DMS153 (cell line): Measurements from ENCODE around the gene HIF3A.

ENCODE experiments used
- DNase-seq: peaks from one replicate; lab custom pipeline; 2025; lab: John Stamatoyannopoulos, UW

Gene HIF3A

DNA sequence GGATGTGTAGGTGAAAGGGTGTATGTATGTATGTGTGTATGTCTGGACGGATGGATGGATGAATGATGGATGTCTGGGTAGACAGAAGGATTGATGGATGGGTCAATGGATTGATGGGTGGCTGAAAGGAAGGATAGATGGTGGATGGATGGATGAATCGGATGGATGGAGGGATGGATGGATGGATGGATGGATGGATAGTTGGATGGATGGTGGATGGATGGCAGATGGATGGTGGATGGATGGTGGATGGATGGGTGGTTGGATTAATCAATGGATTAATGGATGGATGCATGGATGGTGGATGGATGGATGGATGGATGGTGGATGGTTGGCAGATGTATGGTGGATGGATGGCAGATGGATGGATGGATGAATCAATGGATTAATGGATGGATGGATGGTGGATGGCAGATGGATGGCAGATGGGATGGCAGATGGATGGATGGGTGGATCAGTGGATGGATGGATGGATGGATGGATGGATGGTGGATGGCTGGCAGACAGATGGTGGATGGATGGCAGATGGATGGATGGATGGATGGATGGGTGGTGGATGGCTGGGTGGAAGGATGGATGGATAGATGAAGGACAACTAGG is 33.6 kb downstream of the HIF3A start:
- DNase-seq: no peak

DNA sequence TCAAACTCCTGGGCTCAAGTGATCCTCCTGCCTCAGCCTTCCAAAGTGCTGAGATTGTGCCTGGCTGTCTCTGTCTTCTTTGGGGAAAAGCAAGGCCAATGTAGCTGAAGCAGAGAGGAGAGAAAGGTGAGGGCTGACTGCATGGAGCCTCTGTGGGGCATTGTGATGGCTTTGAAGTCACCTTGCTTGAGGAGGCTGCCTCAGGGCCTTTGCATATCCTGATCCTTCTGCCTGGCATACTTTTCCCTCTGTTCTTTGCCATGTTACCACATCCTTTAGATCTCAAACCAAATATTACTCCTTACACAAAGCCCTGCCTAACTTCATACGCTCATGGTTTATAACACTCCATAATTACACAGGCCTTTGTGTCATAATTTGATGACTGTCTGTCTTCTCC is 40.6 kb downstream of the HIF3A start:
- DNase-seq: no peak

GRCh38 chr19:46339446-46339845 is 42.6 kb downstream of the HIF3A start:
- no peak for DNase-seq

- no peak for DNase-seq
Observed at GRCh38 chr19:46340051-46340659, 43.3 kb downstream of the HIF3A start.

- no peak for DNase-seq
Observed at GRCh38 chr19:46341937-46342336, 45.1 kb downstream of the HIF3A start.

GRCh38 chr19:46344363-46344762 is 47.5 kb downstream of the HIF3A start:
- no peak for DNase-seq

DNA sequence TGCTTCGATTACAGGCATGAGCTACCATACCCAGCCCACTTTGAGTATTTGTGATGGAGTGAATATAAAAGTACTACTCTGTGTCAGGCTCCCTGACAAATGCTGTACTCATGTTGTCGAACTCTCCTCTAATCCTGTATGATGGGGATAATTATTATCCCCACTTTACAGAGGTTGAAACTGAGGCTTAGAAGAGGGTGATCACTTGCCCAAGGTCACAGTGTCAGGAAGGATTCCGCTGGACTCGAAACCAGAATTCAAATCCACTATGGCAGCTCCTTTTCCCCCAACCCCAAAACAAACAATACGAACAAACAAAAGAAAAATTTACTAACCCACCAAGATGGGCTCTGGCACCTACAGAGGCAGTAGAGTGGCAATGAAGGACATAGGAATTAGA is 48.3 kb downstream of the HIF3A start:
- DNase-seq: no peak

- peak; percentile 93 for DNase-seq
Observed at GRCh38 chr19:46346821-46347571, 50.2 kb downstream of the HIF3A start, which contains the start of gene PPP5C. TSS of gene PPP5C (plus strand) at chr19:46347087. CDS start at chr19:46347097, 10 bp downstream.

DNA sequence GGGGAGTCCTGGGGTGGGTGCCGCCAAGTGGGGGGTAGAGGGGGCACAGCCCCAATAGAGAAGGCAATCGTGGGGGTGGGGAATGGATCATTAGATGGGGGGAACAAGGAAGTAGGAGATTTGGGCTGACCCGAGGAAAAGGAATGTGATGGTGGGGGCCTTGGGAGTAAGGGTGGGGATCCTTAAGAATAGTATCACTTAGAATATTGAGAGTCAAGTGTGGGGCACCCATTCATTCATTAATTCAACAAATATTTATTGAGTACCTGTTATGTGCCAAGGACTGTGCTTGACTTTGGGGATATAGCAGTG is 50.7 kb downstream of the HIF3A start:
- DNase-seq: no peak

DNA sequence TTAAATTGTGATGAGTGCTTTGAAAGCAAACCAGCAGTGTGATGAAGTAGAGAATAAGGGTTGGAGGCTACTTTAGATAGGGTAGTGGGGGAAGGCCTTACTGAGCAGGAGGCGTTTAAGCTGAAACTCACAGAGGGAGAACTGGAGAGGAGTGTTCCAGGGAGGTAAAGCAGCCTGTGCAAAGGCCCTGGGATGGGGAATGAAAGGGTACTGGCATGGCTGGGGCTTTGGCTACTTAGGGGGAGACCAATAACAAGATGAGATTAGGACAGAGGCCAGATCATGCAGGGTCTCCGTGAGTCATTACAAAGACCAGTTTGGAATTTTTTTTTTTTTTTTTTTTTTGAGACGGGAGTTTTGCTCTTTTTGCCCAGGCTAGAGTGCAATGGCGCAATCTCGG is 51.1 kb downstream of the HIF3A start:
- no peak for DNase-seq

DNA sequence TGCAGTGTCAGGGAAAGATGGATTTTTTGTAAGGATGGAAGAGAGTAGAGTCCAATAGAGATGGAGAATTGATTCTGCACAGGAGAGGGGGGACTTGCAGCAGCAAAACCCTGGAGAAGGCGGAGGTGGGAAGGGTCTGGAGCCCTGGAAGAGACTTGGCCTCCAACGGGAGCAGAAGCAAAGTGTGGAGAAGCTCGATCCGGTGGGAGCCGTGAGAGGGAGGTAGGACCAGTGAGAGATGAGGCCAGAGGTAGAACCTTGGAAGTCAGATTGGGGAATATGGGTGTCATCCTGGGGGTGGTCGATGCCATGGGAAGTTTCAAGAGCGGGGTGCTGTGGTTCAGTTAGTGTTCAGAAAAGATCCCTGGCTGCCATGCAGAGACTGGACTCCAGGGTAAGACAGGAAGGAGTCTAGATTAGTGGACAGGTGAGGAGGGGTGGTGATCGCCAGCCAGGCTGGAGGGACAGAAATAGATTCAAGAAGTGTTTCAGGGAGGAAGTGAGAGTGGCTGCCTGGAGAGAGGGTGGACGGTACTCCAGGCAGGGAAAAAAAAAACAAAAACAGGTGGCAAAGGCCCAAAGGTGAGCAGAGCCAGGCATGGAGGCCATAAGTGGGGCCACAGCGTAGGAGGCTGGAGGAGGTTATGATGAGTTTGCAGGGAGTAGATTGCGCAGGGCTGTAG is 52.6 kb downstream of the HIF3A start:
- DNase-seq: no peak

GRCh38 chr19:46350029-46350757 is 53.4 kb downstream of the HIF3A start:
- no peak for DNase-seq

DNA sequence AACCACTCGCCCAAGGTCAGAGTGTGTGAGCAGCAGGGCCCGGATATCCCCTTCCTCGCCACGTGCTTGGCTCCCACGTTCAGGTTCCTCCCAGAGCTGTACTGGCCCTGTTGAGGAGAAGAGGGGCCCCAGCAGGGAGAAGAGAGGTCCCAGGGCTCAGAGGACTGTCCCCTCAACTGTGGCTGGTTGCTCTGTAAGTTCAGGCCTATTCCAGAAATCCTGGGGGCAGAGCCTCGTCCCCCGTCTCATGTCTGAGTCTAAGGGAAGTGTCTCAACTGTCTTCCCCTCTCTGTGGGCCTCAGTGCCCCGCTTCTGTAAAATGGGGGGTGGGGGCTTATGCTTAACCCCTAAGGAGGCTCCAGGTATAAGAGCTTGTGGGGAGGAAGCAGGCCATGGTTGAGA is 53.9 kb downstream of the HIF3A start:
- no peak for DNase-seq

GRCh38 chr19:46351241-46352041 is 54.6 kb downstream of the HIF3A start:
- no peak for DNase-seq

GRCh38 chr19:46353730-46354528 is 57.1 kb downstream of the HIF3A start:
- no peak for DNase-seq

DNA sequence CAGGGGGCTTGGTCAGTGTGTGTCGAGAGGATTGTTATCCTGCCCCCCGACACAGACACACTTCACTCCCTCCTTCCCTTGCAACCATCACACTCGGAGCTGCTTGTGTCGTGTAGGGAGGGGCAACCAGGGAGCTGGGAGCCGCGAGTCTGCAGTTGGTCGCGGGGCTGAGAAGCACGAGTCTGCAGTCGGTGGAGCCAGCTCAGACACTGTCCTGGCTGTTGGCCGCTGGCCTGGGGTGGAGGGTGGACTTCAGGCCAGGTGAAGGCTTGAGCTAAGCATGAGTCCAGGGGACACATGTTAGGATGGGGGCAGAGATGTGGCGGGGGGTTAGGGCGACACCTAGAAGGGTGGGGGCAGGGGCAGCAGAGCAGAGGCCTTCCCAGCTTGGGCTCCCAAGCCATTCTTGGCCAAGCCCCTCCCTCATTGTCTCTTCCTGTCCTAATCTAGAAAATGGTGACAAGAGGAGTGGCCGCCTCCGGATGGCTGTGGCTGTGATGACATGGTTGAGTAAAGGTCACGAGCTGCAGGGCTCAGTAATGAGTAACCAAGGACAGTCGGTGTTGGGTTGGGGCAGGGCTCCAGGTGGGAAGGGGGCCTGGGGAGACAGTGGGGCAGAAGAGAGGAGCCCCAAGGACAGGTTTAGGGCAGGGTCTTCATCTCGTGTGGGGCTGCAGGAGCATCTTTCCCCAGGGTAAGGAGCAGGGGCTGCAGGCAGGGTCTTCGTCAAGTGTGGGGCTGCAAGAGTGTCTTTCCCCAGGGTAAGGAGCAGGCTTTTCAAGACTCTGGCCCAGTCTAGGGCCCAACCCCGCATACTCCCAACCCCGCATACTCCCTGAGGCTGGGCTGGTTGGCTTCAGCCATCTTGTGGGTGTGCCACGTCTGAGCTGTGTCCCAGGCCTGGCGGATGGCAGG is 58.6 kb downstream of the HIF3A start:
- DNase-seq: no peak

- no peak for DNase-seq
Observed at GRCh38 chr19:46356149-46357055, 59.6 kb downstream of the HIF3A start.

- DNase-seq: no peak
Observed at GRCh38 chr19:46357846-46358583, 61.2 kb downstream of the HIF3A start.
